ENCODE data around the gene TBL3.
A peak's percentile ranks its signal among the peaks of the same experiment; 100 is the strongest.
"Not testable (repeated sequence)": the region's sequence is repeated elsewhere in the genome, so short reads cannot be mapped to it uniquely, and the experiment has no call there.

TBL3 gene

GRCh38 chr16:2002406-2003230, 30.8 kb downstream of the TBL3 start:
- DNase-seq, result no peak

GRCh38 chr16:2003231-2003826, 31.5 kb downstream of the TBL3 start:
- no peak for DNase-seq

- peak; percentile 93 for DNase-seq
Observed at GRCh38 chr16:2003827-2004641, 32.2 kb downstream of the TBL3 start.

- DNase-seq, result no peak
Observed at GRCh38 chr16:2004795-2005517, 33.1 kb downstream of the TBL3 start.

GRCh38 chr16:2005646-2006045, 33.8 kb downstream of the TBL3 start:
- DNase-seq, result no peak

- DNase-seq, result no peak
Observed at GRCh38 chr16:2006317-2006716, 34.5 kb downstream of the TBL3 start.

GRCh38 chr16:2007081-2007836, 35.4 kb downstream of the TBL3 start:
- no peak for DNase-seq

GRCh38 chr16:2008009-2008526, 36.2 kb downstream of the TBL3 start:
- no peak for DNase-seq

- no peak for DNase-seq
Observed at GRCh38 chr16:2008631-2009163, 36.8 kb downstream of the TBL3 start.

- no peak for DNase-seq
Observed at GRCh38 chr16:2009164-2009711, 37.4 kb downstream of the TBL3 start.

- peak; percentile 91 for DNase-seq
Observed at GRCh38 chr16:2009791-2010510, 38.1 kb downstream of the TBL3 start, which contains the start of gene ZNF598. Gene ZNF598, minus strand, starts transcription at chr16:2009821.

GRCh38 chr16:2011726-2012125, 39.9 kb downstream of the TBL3 start:
- not testable (repeated sequence) for DNase-seq

GRCh38 chr16:2013527-2013926, 41.7 kb downstream of the TBL3 start:
- DNase-seq, result no peak

- no peak for DNase-seq
Observed at GRCh38 chr16:2015117-2015946, 43.5 kb downstream of the TBL3 start.

- DNase-seq, result no peak
Observed at GRCh38 chr16:2015947-2016208, 44.0 kb downstream of the TBL3 start.

GRCh38 chr16:2016407-2016922, 44.6 kb downstream of the TBL3 start:
- DNase-seq, result no peak

- DNase-seq, result no peak
Observed at GRCh38 chr16:2019518-2019920, 47.7 kb downstream of the TBL3 start, which contains the start of gene NPW. Gene NPW, plus strand, starts transcription at chr16:2019785.

- DNase-seq, result no peak
Observed at GRCh38 chr16:2019921-2020831, 48.3 kb downstream of the TBL3 start.

All from femur (tissue), 1 donor.